Natural killer cell treated with Interleukin-12 subunit alpha and Interleukin-12 subunit beta and Interleukin-15 and Interleukin-18, amount 100 ng/mL, for 72 hours (primary cell): Measurements from ENCODE around the gene ZNF224. TPM values are rescaled to one million over a fixed set of nuclear protein-coding genes. Genes with fewer than 3 reads are reported as not detected.
"Not testable (repeated sequence)": the region's sequence is repeated elsewhere in the genome, so short reads cannot be mapped to it uniquely, and the experiment has no call there.

Experiments used
- ATAC-seq, 2 donors: fragments of 150-1000 bp; cut with Tn5 transposase in 1 of 2; sonication (Bioruptor Pico), chemical (Tn5 transposase) in 1 of 2; 2 replicates each; pipeline ENCODE4 v1.10.0; 2021
- DNase-seq: peaks from one replicate; pipeline ENCODE4 v3.0.0; 2022; ENCODE audit warnings: low spot score
- H3K27ac Mint-ChIP-seq, 2 donors: 1 replicate in 1 of 2; 2 replicates in 1 of 2; pipeline ENCODE4 v1.8.0; 2022; ENCODE audit warnings: mixed read lengths in 2 of 2, mild to moderate bottlenecking in 1 of 2, moderate library complexity in 1 of 2
- H3K27me3 Mint-ChIP-seq, 2 donors: 1 replicate in 1 of 2; 2 replicates in 1 of 2; pipeline ENCODE4 v1.8.0; 2022; ENCODE audit warnings: mixed read lengths in 2 of 2
- H3K36me3 Mint-ChIP-seq: one replicate; pipeline ENCODE4 v1.8.0; 2022; ENCODE audit warnings: mixed read lengths
- H3K4me1 Mint-ChIP-seq, 2 donors: 1 replicate in 1 of 2; 2 replicates in 1 of 2; pipeline ENCODE4 v1.8.0; 2022; ENCODE audit warnings: low read depth in 2 of 2, mixed read lengths in 2 of 2, mild to moderate bottlenecking in 1 of 2
- H3K4me3 Mint-ChIP-seq: one replicate; pipeline ENCODE4 v1.8.0; 2022; ENCODE audit warnings: mixed read lengths
- H3K9me3 Mint-ChIP-seq: 2 replicates; pipeline ENCODE4 v1.8.0; 2022; ENCODE audit warnings: mixed read lengths
- total RNA-seq, 2 donors: library from RNA; stranded (reverse); gene quantifications; one replicate each; pipeline ENCODE4 v1.2.3, GENCODE V29; 2022

The ZNF224 gene
- total RNA-seq, 2 donors from 2014 or later: 29.0 to 36.1 TPM

- Mint-ChIP-seq H3K4me3 (no peak overlapping the region), H3K9me3 (no peaks in the 10 kb centered on the region), H3K27me3 (no peaks in the 10 kb centered on the region), H3K27ac (no peak overlapping the region), H3K4me1 (peaks cover 10 to 16% of the 10 kb centered on the region in 2 donors), H3K36me3 (peaks cover under 1% of the 10 kb centered on the region)
- ATAC-seq (no peak), DNase-seq (no peak)
Measured at GRCh38 chr19:44092108-44092507, 2.1 kb upstream of the ZNF224 start.

GRCh38 chr19:44107751-44108150, 13.6 kb downstream of the ZNF224 start:
- Mint-ChIP-seq H3K4me3 (no peak overlapping the region), H3K9me3 (peaks cover 30% of the 10 kb centered on the region)

DNA sequence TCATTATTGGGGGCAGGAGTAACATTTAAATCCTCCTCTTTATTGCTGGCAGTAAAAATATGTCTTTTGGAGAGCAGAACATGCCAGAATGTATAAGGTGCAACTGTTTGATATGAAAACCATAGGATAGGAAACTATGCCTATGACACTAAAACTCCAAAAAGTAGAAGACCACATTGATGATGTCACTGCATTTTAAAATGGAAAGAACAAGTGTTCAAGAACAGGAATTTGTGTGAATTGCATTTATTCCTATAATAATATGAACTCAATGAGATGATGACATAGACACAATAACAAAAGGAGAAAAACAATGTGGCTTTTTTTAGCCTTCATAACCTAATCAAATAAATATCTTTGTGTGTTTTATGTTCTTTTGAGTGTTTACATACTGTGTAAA, 15.3 kb downstream of the ZNF224 start:
- Mint-ChIP-seq H3K9me3 (peaks cover 24% of the 10 kb centered on the region), H3K36me3 (peaks cover 50% of the 10 kb centered on the region), H3K4me1 (peaks cover 22% of the 10 kb centered on the region in 2 donors), H3K27me3 (no peaks in the 10 kb centered on the region), H3K4me3 (no peak overlapping the region), H3K27ac (no peak overlapping the region)
- DNase-seq (no peak), ATAC-seq (no peak)

More at GRCh38 chr19:44107751-44108150, 13.6 kb downstream of the ZNF224 start:
- no peak overlapping the region for H3K27ac Mint-ChIP-seq
- no peak for DNase-seq
- no peaks in the 10 kb centered on the region for H3K27me3 Mint-ChIP-seq
- no peak for ATAC-seq
- peaks cover 10 to 11% of the 10 kb centered on the region in 2 donors for H3K4me1 Mint-ChIP-seq
- H3K36me3 Mint-ChIP-seq: peaks cover 67% of the 10 kb centered on the region

GRCh38 chr19:44111910-44112463, 17.8 kb downstream of the ZNF224 start:
- H3K36me3 Mint-ChIP-seq: peaks cover 35% of the 10 kb centered on the region
- H3K9me3 Mint-ChIP-seq: peaks cover 18% of the 10 kb centered on the region
- peak overlapping the region in 1 of 2 donors; percentile 93 for H3K27ac Mint-ChIP-seq
- peak in 1 of 2 donors; percentile 54 for ATAC-seq
- DNase-seq: peak; percentile 67
- peaks cover 22% of the 10 kb centered on the region in 2 donors for H3K4me1 Mint-ChIP-seq
- H3K27me3 Mint-ChIP-seq: no peaks in the 10 kb centered on the region
- H3K4me3 Mint-ChIP-seq: peak overlapping the region; percentile 99

GRCh38 chr19:44112802-44113137, 18.6 kb downstream of the ZNF224 start:
- Mint-ChIP-seq H3K36me3 (peaks cover 31% of the 10 kb centered on the region), H3K27ac (peak overlapping the region; percentile 82 to 93), H3K27me3 (no peaks in the 10 kb centered on the region), H3K9me3 (peaks cover 10% of the 10 kb centered on the region), H3K4me3 (peak overlapping the region; percentile 99), H3K4me1 (peaks cover 22% of the 10 kb centered on the region in 2 donors)
- DNase-seq (no peak), ATAC-seq (no peak)

- Mint-ChIP-seq H3K27ac (peak within 1 kb of the TSS; percentile 82 to 93), H3K36me3 (peaks cover 26% of the 10 kb centered on the region), H3K27me3 (no peaks in the 10 kb centered on the region), H3K4me3 (peak within 1 kb of the TSS; percentile 99), H3K4me1 (peaks cover 22% of the 10 kb centered on the region in 2 donors), H3K9me3 (peaks cover 6% of the 10 kb centered on the region)
- DNase-seq (peak; percentile 95), ATAC-seq (peak; percentile 99)
Measured at GRCh38 chr19:44113138-44113783, 19.1 kb downstream of the ZNF224 start, which contains the start of gene ZNF225. Gene ZNF225, plus strand, starts transcription at chr19:44113399. Its CDS starts 2,429 bp downstream, at chr19:44115828.

DNA sequence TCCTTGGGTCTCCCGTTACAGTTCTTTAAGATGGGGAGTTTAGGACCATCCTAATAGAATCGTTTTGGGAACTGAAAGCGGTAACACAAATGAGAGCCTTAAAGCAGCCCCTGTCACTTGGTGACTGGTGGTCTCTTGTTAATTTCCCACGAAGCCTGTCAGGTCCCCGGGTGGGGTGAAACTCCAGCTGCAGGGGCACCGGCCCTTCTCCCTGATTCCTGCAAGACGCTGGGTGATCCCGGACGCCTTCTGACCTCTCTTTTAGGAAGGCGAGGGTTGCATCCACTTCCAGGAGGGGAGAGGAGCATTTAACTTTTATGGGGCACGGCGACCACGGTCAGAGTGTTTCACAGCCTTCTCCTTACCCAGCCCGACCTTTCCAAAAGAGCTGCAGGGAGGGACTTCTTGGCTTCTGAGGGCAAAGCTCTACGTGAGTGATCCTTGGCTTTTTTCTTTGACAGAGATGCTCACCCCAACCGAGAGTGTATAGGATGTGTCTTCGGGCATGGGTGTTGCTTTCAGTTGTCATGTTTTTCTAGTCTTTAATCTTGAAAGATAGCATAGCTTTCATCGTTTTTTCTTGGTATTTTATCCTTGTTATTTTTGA, 19.7 kb downstream of the ZNF224 start:
- Mint-ChIP-seq H3K4me1 (peaks cover 22% of the 10 kb centered on the region in 2 donors), H3K27me3 (no peaks in the 10 kb centered on the region), H3K36me3 (peaks cover 25% of the 10 kb centered on the region), H3K4me3 (peak overlapping the region; percentile 99), H3K9me3 (peaks cover 6% of the 10 kb centered on the region), H3K27ac (peak overlapping the region; percentile 82 to 93)
- DNase-seq (no peak), ATAC-seq (no peak)

GRCh38 chr19:44121162-44121561, 27.0 kb downstream of the ZNF224 start:
- H3K4me1 Mint-ChIP-seq, ATAC-seq, DNase-seq, H3K4me3 Mint-ChIP-seq, H3K27me3 Mint-ChIP-seq, H3K27ac Mint-ChIP-seq: not testable (repeated sequence)
- peaks cover 13% of the 10 kb centered on the region for H3K9me3 Mint-ChIP-seq
- H3K36me3 Mint-ChIP-seq: peaks cover 76% of the 10 kb centered on the region

DNA sequence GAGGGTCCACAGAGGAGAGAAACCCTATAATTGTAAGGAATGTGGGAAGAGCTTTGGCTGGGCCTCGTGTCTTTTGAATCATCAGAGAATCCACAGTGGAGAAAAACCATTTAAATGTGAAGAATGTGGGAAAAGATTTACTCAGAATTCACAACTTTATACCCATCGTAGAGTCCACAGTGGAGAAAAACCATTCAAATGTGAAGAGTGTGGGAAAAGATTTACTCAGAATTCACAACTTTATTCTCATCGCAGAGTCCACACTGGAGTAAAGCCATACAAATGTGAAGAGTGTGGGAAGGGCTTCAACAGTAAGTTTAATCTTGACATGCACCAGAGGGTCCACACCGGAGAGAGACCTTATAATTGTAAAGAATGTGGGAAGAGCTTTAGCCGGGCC, 37.8 kb downstream of the ZNF224 start:
- Mint-ChIP-seq H3K27me3 (peaks cover 0 to 2% of the 10 kb centered on the region in 2 donors), H3K27ac (no peak overlapping the region), H3K4me3 (no peak overlapping the region), H3K4me1 (no peaks in the 10 kb centered on the region), H3K9me3 (peaks cover 12% of the 10 kb centered on the region), H3K36me3 (peaks cover 31% of the 10 kb centered on the region)
- DNase-seq: no peak
- no peak for ATAC-seq

DNA sequence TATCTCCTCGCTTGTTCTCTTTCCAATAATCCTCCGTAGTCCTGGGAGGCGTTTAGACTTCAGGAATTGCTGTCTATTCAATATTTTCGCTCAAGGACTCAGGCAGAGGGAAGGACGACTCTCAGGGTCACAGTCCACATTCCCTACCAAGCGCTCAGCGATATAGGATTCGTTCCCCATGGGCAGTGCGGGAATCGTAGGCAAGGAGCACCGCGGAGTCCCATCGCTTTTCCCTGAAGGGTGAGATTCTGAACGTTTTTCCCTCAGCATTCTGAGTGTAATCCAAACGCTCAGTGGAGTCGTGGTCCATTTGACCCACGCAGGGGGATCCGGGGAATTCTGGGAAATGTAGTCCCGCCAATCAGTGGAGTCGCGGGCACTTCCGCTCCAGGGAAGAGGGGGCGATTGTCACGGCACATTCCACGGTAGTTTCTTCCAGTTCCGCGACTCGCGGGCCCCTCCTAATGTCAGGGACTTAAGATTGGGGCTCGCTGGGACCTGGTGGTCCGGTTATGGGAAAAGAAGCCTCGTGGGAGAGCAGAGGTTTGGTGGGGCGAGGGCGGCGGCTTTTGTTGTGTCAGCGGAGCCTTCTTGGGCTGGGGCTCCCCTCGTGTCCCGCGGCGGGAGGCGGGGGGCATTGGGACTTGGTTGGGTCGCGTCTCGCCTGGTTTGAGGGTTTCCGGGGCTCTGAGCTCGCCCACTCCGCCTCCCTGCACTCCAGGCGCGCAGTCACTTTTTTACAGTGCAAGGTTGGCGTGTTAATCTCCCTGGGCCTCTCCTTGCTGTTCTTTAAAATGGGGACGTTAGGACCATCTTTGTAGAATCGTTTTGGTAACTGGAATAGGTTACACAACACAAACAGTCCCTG, 47.3 kb downstream of the ZNF224 start, which contains the start of gene ZNF234:
Gene ZNF234, plus strand, starts transcription at position 364 of the 868 bp plus-strand sequence. CDS start 3,079 bp downstream, outside the sequence.
- Mint-ChIP-seq H3K27me3 (peaks cover 0 to 2% of the 10 kb centered on the region in 2 donors), H3K27ac (peak within 1 kb of the TSS; percentile 91), H3K4me1 (peaks cover 17% of the 10 kb centered on the region in 2 donors), H3K36me3 (peaks cover 31% of the 10 kb centered on the region), H3K4me3 (peak within 1 kb of the TSS; percentile 99), H3K9me3 (peaks cover 7% of the 10 kb centered on the region)
- peak; percentile 93 to 94 for ATAC-seq
- DNase-seq: peak; percentile 80

DNA sequence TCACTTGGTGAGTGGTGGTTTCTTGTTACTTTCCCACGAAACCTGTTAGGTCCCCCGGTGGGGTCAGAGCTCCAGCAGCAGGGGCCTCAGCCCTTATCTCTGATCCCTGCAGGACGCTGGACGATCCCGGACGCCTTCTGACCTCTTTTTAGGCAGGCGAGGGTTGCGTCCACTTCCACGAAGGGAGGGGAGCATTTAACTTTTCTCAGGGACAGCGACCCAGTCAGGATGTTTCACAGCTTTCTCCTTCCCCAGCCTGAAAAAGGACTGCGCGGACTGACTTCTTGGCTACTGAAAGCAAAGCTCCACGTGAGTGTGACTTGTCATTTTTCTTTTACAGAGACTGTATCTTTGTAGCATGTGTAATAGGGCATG, 47.9 kb downstream of the ZNF224 start:
- Mint-ChIP-seq H3K36me3 (peaks cover 27% of the 10 kb centered on the region), H3K27me3 (no peaks in the 10 kb centered on the region), H3K4me3 (peak overlapping the region; percentile 99), H3K4me1 (peaks cover 17% of the 10 kb centered on the region in 2 donors), H3K27ac (peak overlapping the region; percentile 91), H3K9me3 (peaks cover 3% of the 10 kb centered on the region)
- no peak for DNase-seq
- peak; percentile 8 to 51 for ATAC-seq

- Mint-ChIP-seq H3K4me3 (no peak overlapping the region), H3K27ac (no peak overlapping the region), H3K4me1 (no peaks in the 10 kb centered on the region), H3K9me3 (no peaks in the 10 kb centered on the region), H3K27me3 (no peaks in the 10 kb centered on the region), H3K36me3 (peaks cover 62% of the 10 kb centered on the region)
- ATAC-seq: no peak
- DNase-seq: no peak
Measured at GRCh38 chr19:44149776-44150175, 55.6 kb downstream of the ZNF224 start.

DNA sequence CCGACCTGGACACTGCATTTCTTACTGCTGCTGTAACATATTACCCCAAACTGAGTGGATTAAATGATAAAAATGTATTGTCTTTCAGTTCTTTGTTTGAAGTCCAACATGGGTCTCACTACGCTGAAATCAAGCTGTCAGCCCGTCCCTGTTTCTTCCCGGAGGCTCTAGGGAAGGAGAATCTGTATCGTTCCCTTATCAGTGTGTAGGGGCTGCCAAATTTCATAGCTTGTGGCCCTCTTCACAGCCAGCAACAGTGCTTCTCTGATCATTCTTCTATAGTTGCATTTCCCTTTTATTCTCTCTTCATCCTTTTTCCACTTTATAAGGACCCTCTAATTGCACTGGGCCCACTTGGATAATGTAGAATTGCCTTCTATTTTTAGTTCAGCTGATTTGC, 57.3 kb downstream of the ZNF224 start:
- ATAC-seq (no peak), DNase-seq (no peak)
- H3K4me3 Mint-ChIP-seq: no peak overlapping the region
- H3K36me3 Mint-ChIP-seq: peaks cover 63% of the 10 kb centered on the region
- H3K4me1 Mint-ChIP-seq: no peaks in the 10 kb centered on the region
- no peak overlapping the region for H3K27ac Mint-ChIP-seq
- H3K27me3 Mint-ChIP-seq: no peaks in the 10 kb centered on the region
- H3K9me3 Mint-ChIP-seq: peaks cover 2% of the 10 kb centered on the region
